GM21390 (cell line): ENCODE data around the gene CCDC157.

Experiments used
- ATAC-seq: cut with Tn5 transposase; IDR thresholded peaks from one replicate; pipeline ENCODE4 v1.9.1; 2021; ENCODE audit not compliant: unreplicated experiment

CCDC157 gene

DNA sequence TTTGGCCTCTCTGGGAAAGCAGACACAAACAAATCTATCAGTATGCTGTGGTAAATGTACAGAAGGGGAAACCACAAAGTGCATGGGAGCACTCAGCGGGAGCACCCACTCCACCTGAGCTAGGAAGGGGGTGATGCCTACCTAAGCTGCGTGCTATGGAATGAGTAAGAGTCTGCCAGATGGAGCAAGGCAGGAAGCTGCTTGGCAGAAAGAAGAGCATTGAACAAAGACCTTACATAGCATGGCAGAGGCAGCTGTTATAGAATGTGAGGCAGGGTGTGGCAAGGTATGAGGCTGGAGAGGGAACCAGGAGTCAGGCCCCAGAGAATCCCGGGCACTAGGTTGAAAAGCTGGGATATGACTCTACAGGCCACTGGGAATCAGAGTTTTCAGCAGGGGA, 55.0 kb downstream of the CCDC157 start:
- no peak for ATAC-seq

DNA sequence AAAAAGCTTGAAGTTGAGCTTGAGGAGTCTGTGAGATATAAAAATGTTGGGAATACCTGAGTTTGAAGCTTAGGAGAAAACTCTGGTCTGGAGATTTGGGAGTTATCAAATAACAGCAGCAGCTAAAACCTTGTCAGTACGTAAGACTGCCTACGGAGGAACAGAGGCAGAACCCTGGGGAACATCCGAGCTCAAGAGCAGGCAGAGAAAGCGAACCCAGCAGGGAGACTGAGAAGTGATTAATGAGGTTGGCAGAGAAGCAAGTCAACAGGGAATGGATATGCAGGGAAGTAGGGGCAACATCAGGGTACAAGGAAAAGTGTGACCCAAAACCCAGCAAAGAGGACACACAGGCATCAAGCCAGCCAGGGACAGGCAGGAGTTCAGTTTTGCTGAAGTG, 56.2 kb downstream of the CCDC157 start:
- ATAC-seq: no peak

DNA sequence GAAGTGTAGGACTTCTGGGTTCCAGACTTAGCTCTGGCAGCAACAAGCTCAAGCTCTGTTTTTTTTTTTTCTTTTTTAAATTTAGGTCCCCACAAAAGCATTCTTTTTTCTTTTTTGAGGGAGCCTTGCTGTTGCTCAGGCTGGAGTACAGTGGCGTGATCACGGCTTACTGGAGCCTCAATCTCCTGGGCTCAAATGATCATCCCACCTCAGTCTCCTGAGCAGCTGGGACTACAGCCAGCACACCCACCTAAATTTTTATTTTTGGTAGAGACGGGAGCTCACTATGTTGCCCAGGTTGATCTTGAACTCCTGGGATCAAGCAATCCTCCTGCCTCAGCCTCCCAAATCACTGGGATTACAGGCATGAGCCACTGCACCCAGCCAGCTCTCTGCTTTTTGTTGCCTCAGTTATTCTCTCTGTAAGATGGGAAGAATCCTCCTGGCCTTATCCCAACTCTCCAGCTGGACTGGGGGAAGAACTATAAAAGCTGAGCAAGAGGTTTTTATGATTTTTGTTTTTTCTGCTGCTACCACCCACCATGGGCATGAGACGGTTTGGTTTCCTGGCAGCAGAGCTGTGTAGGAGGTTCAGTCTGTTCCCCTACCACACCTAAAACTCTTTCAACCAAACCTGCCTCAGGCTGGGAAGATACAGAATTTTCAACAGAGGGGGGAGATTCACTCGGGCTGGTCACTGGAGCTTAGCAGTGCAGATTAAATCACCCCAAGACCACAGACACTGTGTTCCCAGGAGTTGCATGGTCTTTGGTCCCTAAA, 57.1 kb downstream of the CCDC157 start:
- ATAC-seq: no peak

DNA sequence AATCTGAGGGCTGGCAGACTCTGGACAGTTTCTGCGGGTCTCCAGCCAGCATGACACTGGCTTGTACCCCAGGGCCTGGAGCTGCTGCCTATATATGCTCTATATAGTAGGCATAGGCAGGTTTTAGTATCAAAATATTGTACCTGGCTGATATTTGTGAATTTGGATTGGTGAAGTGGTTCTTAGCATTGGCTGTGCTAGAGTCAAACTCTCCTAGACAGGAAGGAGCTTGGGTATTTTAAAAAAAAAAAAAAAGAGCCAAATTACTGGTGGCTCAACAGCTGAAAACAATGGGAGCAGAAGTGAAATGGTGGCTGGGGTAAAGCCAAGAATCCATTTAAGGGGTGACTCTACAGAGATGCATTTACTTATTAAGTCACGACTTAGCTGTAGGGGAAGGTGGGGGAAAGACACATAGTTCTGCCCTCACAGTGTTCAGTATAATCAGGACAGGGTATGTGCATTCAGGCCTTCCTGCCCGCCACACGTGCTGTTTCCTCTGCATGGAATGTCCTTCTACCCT, 57.8 kb downstream of the CCDC157 start:
- ATAC-seq: no peak

DNA sequence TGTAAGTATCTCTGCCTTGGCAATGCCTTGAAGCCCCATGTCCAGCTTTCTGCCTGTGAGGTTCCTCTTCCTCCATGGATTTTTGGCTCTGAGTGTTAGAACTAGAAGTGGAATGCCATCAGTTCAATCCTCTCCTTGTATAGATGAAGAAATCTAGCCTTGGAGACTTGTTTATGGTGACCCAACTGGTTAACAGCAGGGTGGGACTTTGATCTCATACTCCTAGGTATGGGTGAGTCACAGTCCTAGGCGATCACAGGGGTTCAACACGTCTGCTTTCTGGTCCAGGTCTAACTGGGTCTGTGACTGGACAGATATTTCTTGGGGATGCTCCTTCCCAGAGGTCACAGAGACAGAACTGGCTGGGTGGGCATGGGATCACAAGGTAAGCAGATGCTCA, 59.6 kb downstream of the CCDC157 start:
- no peak for ATAC-seq

DNA sequence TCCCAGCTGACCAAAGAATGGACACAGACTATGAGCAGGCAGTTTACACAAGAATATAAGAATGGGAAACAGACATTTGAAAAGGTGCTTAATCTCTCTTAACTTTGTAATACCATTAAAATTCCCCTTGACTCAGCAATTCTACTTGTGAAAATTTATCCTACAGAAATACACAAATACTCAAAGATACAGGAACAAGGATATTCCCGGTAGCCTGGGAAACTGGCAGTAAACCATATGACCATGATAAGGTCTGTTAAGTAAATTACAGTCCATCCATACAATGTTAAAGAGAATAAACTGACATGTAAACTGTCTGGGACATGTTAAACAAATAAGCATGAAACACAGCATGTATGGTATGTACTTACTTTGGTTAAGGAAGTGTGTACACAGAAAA, 60.0 kb downstream of the CCDC157 start:
- no peak for ATAC-seq

DNA sequence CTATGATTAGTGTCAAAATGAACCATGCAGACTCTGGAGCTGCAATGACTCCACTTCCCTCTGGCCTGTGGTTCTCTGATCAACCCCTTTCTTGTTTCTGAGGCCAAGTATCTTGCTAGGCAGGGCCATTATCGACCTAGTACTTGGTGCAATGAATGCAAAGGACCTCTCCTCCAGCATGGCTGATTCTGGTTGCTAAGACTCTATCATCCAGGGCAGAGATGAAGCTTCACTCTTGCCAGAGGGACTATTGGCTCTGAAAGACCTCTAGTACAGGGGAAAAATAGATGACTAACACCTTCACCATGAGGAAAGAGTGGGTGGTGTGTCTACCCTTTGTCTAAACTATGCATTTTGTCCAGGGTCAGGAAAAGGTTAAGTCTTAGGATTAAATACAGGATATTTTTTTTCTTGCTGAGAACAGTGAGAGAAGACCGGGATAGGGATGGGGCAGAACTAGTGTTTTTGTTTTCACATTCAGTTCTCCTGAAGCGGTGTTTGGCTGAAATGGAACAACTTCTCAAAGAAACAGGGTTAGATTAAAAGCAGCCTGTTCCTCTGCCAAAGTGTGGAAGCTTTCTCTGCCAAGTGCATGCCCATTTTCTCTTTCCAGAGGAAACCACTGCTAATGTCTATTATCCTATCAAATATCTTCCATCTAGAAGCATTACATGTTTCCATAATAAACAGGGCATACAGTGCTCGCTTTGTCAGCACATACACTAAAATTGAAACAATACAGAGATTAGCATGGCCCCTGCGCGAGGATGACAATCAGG, 63.7 kb downstream of the CCDC157 start:
- no peak for ATAC-seq

DNA sequence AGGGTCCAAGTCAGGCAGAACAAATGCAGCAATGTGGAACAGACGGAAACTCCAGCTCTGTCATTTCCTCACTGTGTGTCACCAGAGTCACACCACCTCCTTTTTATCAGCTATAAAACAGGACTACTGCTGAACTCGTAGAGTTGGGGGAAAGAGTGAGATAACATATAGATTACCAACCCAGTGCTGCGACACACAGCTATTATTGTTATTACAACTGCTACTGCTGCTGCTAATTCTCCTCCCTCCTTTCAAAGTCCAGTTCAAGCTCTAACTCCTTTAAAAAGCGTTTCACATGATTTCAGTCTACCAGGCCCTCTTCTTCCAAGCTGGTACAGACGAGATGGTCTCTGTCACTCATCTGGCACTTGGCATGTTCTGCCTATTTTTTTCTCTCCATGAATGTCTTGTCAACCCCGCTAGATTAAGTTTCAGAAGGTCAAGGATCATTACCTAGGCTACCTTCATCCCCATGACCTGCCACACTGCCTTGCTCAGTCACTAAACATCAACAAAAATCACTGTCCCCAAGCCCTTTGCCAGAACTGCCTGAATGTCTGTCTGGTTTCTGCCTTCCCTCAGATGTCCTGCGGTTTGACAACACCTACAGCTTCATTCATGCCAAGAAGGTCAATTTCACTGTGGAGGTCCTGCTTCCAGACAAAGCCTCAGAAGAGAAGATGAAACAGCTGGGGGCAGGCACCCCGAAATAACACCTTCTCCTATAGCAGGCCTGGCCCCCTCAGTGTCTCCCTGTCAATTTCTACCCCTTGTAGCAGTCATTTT, 65.1 kb downstream of the CCDC157 start:
- ATAC-seq: no peak

DNA sequence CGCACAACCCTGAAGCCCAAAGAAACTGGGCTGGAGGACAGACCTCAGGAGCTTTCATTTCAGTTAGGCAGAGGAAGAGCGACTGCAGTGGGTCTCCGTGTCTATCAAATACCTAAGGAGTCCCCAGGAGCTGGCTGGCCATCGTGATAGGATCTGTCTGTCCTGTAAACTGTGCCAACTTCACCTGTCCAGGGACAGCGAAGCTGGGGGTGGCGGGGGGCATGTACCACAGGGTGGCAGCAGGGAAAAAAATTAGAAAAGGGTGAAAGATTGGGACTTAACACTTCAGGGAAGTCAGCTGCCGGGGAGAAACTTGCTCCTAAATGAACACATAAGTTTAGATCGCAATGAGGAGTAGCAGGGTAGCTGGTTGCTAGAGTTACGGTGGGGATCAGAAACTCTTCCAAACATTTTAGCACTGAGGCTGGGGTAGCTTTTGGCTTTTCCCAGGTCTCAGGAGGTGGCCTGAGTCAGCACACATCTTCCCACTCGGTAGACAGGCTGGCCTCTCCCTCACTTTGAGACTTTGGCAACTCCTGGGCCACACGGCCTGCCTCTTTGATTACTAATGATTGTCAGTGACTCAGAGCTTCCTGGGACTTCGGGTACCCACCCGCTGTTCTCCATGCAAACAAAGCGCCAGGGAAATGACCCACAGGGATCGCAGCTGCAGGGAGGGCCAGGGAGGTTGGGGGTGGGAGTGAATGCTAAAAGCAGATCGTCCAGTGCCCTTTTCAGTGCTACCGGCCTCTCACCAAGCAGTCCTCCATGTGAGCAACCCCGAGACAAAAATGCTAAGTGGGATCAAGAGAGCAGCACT, 65.9 kb downstream of the CCDC157 start:
- no peak for ATAC-seq

DNA sequence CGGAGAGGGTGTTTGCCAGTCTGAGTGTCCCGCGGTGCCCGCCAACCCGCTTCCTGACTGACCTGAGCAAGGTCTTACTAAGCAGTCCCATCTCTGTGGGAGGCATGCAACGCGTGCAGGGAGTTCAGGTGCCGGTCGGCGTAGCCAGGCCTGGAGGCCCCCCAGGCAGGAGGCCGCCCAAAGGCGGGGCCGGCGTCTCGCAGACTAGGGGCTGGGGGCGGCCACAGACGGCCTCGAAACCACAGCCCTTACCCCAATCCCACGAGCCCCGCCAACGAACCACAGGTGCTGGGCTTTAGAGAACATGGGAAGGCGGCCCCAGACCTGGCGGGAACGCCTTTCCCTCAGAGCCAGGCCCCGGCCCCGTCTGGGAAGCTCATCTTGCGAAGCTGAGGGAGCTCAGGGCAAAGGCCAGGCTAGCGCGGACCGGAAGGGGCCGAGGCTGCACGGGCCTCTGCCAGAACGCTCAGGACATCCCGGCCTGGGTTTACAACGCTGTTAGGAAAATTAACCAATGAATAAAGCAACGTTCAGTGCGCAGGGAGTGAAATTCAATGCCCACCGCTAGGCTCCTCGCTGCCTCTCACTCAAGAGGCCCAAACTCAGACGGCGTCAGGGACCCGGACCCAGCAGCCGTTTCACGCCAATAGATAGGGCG, 66.6 kb downstream of the CCDC157 start:
- ATAC-seq: peak; percentile 32

DNA sequence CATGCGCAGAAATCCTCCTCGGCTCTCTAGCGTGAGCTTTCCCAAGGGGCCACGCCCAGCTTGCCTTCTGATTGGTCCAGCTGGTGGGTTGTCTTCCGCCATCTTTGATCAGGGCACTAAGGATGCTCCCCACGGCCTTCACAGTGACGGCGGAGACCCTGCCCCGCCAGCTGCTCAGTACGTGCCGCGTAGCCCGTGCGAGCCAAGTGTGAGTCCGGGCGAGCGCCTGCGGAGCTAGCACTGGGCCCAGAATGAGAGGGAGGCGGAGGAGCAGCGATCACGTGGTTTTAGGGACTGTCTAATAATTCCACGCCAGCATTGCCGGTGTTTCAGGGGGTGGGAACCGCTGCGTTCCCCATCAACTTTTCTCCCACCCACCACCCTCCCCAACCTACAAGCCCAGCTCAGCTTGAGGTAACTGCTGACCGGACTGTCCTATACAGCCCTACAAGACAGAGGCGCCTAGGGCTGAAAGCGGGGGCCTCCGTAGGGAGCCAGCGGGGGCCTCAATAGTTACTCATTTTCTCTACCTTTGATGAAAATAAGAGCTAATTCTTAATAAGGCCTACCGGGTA, 67.2 kb downstream of the CCDC157 start:
- peak; percentile 82 for ATAC-seq

DNA sequence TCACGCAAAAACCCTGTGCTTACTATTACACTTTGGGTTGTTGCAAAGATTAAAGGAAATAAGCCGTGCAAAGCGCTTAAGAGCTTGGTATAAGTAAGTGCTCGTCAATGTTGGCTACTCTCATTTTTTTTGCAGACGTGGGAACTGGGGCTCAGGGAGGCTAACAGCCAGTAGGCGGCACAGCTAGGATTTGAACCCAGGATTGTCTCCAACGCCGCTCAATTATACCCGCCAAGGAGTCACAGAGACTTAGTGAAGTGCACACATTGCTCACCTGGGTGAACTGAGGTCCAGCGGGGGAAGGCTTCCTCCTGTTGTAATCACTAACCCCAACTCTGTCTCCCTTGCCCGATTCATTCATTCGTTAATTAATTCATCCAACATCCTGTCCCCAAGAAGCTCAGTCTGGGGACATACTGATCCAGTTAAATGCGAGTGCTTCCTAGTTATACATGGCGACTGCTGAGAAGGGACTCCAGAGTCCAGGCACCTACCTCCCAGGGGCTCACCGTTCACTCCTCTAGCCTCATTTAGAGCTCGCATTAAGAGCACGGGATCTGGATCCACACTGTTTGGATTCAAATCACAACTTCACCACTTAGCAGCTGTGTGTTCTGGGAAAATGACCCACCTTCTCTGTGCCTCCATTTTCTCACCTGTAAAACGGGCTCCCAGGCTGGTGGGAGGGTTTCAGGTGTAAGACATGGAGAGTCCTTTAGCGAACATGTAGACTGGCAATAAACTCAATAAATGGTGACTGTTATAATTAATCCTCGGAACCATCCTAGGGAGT, 67.9 kb downstream of the CCDC157 start:
- ATAC-seq: no peak

DNA sequence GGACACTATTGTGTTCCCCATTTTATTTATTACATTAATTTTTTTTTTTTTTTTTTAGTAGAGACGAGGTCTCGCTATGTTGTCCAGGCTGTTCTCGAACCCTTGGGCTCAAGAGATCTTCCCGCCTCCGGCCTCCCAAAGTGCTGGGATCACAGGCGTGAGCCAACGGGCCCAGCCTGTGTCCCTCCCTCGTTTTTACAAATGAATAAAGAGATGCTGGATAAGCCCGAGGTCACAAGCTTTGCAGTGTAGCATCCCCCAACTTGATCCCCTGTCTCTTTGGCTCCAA, 68.5 kb downstream of the CCDC157 start:
- ATAC-seq: no peak

DNA sequence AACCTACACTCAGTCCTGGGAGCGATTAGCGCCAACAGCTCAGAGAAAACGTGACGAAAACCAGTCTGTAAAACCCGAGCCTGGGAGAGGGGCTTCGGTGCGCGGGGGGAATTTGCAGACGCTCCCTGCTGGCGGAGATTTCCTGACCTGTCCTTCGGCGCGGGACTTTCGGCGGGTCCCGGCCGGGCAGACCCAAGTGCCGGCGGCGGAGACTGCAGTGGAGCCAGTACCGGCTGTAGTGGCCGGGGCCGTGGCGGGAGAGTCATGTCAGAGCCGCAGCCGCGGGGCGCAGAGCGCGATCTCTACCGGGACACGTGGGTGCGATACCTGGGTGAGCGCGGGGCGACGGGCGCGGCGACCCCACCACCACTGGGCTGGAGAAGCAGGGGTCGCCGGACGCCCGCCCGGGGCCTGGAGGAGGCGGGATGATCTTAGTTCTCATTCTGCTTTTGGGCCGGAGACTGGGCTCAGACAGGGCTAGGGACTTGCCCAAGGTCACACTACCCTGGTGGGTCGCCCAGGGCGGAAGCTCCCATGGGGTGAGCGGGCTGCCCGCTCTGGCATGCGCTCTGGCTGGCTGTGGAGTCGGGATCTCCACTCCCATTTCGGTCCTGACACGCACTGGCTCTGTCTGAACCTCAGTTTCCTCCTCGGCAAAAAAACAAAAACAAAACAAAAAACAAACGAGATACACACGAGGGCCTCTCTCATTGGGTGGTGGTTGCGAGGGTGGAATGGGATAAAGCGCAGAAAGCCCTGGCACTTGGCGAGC, 69.0 kb downstream of the CCDC157 start, which contains the start of gene MTFP1:
MTFP1 (plus strand) TSS at position 153 of the 772 bp plus-strand sequence; CDS start at position 265, 112 bp downstream.
- no peak for ATAC-seq
